ENCODE measurements around the gene PAWR.
A peak's percentile ranks its signal among the peaks of the same experiment; 100 is the strongest.
"Not testable (repeated sequence)": the region's sequence is repeated elsewhere in the genome, so short reads cannot be mapped to it uniquely, and the experiment has no call there.

Gene PAWR

DNA sequence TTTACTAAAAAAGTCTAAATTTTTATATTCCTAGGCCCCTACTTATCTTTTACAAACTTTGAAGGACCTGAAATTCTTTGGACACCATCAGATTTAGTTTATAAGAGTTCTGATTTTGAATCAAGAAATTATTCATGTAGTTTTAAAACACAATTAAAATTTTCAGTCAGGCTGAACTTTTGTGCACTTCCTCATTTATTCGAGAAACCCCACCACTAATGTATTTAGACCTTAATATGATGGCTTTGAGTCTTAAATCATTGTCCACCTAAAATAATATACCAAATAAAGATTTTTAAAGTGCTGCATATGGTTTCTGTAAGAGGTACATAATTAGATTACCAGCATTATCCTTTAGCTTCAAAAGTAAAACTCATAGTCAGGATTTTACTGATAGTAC, 103.4 kb downstream of the PAWR start:
- DNase-seq, result no peak

DNA sequence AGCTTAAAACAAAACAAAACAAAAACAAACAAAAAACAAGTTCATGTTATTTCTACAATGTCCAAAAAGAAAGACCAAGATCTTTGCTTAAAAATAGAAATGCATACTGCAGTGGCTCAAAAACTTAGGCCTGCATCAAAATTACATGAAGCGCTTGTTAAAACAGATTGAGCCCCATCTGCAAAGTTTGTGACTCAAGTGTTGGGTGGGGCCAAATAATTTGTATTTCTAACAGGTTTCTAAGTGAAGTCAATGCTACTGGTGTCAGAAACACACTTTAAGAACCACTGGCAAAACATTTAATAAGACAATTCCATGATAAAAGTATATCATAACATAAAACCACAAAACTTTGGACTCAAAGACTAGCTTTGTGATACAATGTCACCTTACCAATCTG, 105.6 kb downstream of the PAWR start:
- no peak for DNase-seq

DNA sequence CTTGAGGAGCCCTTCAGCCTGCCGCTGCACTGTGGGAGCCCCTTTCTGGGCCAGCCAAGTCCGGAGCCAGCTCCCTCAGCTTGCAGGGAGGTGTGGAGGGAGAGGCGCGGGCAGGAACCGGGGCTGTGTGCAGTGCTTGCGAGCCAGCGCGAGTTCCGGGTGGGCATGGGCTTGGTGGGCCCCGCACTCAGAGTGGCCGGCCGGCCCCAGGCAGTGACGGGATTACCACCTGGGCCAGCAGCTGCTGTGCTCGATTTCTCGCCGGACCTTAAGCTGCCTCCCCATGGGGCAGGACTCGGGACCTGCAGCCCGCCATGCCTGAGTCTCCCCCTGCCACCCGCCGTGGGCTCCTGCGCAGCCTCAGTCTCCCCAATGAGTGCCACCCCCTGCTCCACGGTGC, 116.9 kb downstream of the PAWR start:
- no peak for DNase-seq

GRCh38 chr12:79569679-79570078, 121.1 kb downstream of the PAWR start:
- no peak for DNase-seq

DNA sequence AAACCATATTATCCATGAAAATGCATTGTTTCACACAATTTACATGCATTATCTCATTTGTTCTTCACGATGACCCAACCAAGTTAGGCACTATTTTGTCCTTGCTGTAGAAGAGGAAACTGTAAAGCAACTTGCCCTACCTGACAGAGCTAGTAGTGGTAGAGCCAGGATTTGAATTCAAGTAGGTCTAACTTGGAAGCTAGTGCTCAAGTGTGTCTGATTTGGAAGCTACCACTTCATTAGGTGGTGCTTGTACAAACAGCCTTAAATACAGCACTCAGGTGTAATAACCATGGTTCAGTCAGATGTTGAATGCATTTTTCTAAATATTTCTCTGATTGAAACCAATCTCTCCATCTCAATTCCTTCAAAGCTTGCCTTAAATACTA, 123.6 kb downstream of the PAWR start:
- no peak for DNase-seq

GRCh38 chr12:79566452-79567174, 124.2 kb downstream of the PAWR start:
- DNase-seq, result no peak

GRCh38 chr12:79564727-79565350, 125.9 kb downstream of the PAWR start:
- DNase-seq, result not testable (repeated sequence)

DNA sequence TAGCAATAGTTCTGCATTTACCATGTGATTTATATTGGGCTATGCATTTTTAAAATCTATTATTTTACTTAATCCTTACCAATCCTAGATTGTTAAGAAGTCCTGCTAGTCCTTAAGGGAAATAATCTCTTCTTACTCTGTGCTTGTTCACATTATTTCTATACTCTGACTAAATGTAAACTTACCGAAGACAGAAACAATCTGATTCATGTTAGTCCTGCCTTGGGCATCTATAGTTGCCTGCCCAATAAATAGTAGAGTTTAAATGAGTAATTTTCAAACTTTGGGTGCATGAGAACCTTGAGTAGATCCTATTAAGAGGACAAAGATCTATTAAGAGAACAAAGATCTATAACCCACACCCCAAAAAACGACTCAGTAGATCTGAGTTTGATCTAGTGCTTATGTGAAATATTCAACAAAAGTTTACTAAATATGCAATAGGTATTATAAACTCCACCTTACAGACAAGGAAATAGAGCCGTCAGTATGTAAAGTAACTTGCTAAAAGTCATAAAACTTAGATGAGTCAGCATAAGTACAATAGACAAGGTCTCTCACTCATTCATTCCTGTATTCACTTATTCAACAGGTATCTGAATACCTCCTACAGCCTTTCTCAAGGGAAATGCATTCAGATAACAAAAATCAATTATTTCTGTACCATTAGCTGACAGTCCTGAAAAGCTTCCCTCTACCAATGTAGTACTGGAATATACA, 127.6 kb downstream of the PAWR start:
- DNase-seq, result no peak

DNA sequence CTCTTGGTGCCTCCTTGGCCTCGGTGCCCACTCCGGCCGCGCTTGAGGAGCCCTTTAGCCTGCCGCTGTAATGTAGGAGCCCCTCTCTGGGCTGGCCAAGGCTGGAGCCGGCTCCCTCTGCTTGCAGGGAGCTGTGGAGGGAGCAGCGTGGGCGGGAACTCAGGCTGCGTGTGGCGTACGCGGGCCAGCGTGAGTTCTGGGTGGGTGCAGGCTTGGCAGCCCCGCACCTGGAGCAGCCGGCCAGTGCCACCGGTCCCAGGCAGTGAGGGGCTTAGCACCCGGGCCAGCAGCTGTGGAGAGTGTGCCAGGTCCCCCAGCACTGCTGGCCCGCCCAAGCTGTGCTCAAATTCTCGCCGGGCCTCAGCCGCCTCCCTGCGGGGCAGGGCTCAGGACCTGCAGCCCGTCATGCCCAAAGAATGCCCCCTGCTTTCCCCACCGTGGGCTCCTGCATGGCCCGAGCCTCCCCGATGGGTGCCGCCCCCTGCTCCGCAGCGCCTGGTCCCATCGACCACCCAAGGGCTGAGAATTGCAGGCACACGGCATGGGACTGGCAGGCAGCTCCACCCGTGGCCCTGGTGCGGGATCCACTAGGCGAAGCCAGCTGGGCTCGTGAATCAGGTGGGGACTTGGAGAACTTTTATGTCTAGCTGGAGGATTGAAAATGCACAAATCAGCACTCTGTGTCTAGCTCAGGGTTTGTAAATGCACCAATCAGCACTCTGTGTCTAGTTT, 129.2 kb downstream of the PAWR start:
- DNase-seq, result no peak

GRCh38 chr12:79560225-79560889, 130.4 kb downstream of the PAWR start:
- DNase-seq, result no peak

DNA sequence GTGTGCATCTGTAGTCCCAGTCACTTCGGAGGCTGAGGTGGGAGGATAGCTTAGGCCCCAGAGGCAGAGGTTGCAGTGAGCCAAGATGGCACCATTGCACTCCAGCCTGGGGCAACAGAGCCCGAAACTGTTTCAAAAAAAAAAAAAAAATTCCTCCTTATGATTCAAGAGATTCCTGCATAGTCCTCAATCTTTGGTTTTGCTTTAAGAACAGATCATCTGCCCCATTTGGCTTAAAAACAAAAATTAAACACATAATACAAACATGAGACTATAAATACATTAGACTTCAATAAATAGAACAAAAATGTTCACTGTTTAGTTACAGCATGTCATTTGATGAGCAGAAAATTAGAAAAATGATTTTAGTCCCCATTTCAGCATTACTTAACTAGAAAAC, 131.2 kb downstream of the PAWR start:
- DNase-seq, result no peak

GRCh38 chr12:79558924-79559469, 131.8 kb downstream of the PAWR start:
- no peak for DNase-seq

DNA sequence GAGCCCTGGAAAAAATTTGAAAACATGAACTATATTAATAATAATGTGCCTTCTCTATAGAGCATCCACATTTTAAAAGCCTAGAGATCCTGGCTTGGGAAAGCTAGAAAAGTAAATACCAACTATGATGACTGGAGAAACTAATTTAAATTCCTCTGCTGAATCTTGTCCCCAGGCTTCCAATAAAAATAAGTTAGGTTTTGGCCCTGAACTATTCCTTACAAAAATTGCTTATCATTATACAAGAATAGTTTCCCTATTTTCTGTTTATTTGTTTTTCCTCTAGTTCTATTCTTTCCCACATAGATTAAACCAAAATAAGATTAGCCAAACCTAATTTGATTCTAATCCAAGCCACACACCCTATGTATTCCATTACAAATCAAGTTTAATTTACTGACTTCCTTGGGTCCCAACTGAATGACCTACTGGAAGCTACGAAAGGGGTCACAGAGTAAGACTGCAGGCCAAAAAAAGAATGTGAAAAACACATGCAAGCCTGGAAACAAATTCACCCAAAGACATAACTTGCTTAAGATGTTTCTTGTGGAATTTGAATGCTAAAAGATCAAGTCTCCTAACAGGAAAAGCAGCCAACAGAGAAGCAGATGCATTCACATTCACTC, 133.0 kb downstream of the PAWR start:
- no peak for DNase-seq

GRCh38 chr12:79555028-79555925, 135.5 kb downstream of the PAWR start:
- no peak for DNase-seq

DNA sequence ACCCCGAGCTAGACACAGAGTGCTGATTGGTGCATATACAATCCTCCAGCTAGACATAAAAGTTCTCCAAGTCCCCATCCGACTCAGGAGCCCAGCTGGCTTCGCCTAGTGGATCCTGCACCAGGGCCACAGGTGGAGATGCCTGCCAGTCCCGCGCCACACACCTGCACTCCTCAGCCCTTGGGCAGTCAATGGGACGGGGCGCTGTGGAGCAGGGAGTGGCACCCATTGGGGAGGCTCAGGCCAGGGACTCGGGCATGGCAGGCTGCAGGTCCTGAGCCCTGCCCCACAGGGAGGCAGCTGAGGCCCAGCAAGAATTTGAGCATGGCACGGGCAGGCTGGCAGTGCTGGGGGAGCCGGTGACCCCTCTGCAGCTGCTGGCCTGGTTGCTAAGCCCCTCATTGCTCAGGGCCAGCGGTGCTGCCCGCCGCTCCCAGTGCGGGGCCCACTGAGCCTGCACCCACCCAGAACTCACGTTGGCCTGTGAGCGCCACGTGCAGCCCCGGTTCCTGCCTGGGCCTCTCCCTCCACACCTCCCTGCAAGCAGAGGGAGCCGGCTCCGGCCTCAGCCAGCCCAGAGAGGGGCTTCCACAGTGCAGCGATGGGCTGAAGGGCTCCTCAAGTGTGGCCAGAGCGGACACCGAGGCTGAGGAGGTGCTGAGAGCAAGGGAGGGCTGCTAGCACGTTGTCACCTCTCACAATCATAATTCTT, 136.7 kb downstream of the PAWR start:
- DNase-seq, result no peak

DNA sequence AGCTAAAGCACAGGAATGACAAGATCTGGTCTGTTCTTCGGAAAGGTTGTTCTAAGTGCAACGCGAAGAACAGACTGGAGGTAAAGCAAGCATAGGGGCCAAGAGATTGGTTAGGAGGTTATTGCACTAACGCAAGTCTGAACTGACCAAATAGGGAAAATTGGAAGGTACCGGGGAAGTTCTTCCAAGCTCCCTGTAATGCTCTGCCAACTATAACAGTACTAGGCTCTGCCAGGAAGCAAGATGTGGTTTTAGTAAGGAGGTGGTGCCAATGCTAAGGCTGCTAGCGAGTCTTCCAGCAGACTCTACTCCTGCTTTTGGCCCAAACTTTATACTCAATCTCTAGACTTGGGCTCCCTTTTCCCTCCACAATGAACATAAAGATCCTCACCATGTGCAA, 138.6 kb downstream of the PAWR start:
- DNase-seq, result no peak

GRCh38 chr12:79549531-79550271, 141.1 kb downstream of the PAWR start:
- DNase-seq, result no peak

- no peak for DNase-seq
Observed at GRCh38 chr12:79548610-79548924, 142.2 kb downstream of the PAWR start.

GRCh38 chr12:79547735-79548609, 142.8 kb downstream of the PAWR start:
- DNase-seq, result peak; percentile 12
